Endothelial cell of umbilical vein (primary cell): ENCODE data around the gene HSPB8. TPM values are rescaled to one million over a fixed set of nuclear protein-coding genes. Genes with fewer than 3 reads are reported as not detected.

Experiments used
- BruUV-seq: library from RNA; stranded (reverse); fragments of 400-500 nt; replicated peaks from 2 replicates; lab custom pipeline; 2021; lab: Mats Ljungman, UMichigan
- CTCF ChIA-PET: fragments of 300-600, 350-600 bp; sonication (Branson Sonifier 250); formaldehyde crosslinking; loops from one replicate; lab custom pipeline; 2021; ENCODE audit warnings: antibody characterized with exemption, inconsistent platforms; lab: Charles Lee
- POLR2A ChIA-PET: fragments of 300-600, 350-600 bp; sonication (Branson Sonifier 250); formaldehyde crosslinking; loops from one replicate; lab custom pipeline; 2021; ENCODE audit warnings: antibody characterized with exemption, inconsistent platforms; lab: Charles Lee
- DNase-seq: peaks from one replicate; pipeline ENCODE4 v3.0.0-alpha.2; 2011; ENCODE audit warnings: low read depth, low spot score
- FAIRE-seq: peaks from 2 replicates; lab custom pipeline; 2011; peaks lifted over from hg19 to GRCh38; lab: Jason Lieb, UNC
- H2AFZ ChIP-seq: 2 replicates; pipeline ENCODE4 v1.6.0; 2012; ENCODE audit warnings: low read depth, low read length, control low read depth, inconsistent platforms
- H3K27ac ChIP-seq: 2 replicates; pipeline ENCODE4 v1.5.1; 2011; ENCODE audit warnings: low read depth, mild to moderate bottlenecking, control low read depth, low read length, moderate library complexity; ENCODE audit not compliant: insufficient read depth
- H3K27me3 ChIP-seq, 2 experiments: 2 replicates each; pipeline versions ENCODE4 v1.6.0 to v1.6.1; 2011; ENCODE audit warnings: low read length in 2 of 2, mixed read lengths in 1 of 2; ENCODE audit not compliant: control insufficient read depth in 2 of 2, insufficient read depth in 2 of 2
- H3K36me3 ChIP-seq, 2 experiments: 2 replicates in 1 of 2; 3 replicates in 1 of 2; pipeline ENCODE4 v1.5.1; 2011; ENCODE audit warnings: low read length in 2 of 2, mild to moderate bottlenecking in 1 of 2, moderate library complexity in 1 of 2; ENCODE audit not compliant: control insufficient read depth in 2 of 2, insufficient read depth in 2 of 2; ENCODE audit errors: extremely low read depth in 1 of 2
- H3K4me1 ChIP-seq: 3 replicates; pipeline ENCODE4 v1.5.1; 2011; ENCODE audit warnings: mild to moderate bottlenecking, low read length; ENCODE audit not compliant: control insufficient read depth, insufficient read depth; ENCODE audit errors: extremely low read depth
- H3K4me2 ChIP-seq: 2 replicates; pipeline ENCODE4 v1.6.1; 2011; ENCODE audit warnings: low read length, control low read depth, mixed read lengths; ENCODE audit not compliant: insufficient read depth
- H3K4me3 ChIP-seq, 3 experiments: fragments of 200-600 bp in 1 of 3; sonication (generic), shearing (Covaris generic) in 1 of 3; replicated peaks in 1 of 3; 2 replicates each; pipeline ENCODE4 v1.5.1; 2011 to 2016; ENCODE audit warnings: control low read depth in 3 of 3, low read length in 3 of 3, mild to moderate bottlenecking in 2 of 3, inconsistent platforms in 1 of 3, low read depth in 1 of 3, moderate library complexity in 1 of 3; ENCODE audit not compliant: insufficient read depth in 1 of 3
- H3K79me2 ChIP-seq: 2 replicates; pipeline ENCODE4 v1.6.0; 2012; ENCODE audit warnings: low read length, inconsistent platforms; ENCODE audit not compliant: control insufficient read depth, insufficient read depth
- H3K9ac ChIP-seq: replicated peaks from 2 replicates; pipeline ENCODE3; 2011; ENCODE audit warnings: low read length, control low read depth; ENCODE audit not compliant: insufficient read depth; ENCODE audit errors: extremely low read depth
- H3K9me1 ChIP-seq: replicated peaks from 3 replicates; pipeline ENCODE4 v1.6.0; 2011; ENCODE audit warnings: mild to moderate bottlenecking, low read length; ENCODE audit not compliant: control insufficient read depth, insufficient read depth; ENCODE audit errors: extremely low read depth
- H3K9me3 ChIP-seq: replicated peaks from 2 replicates; pipeline ENCODE4 v1.5.1; 2012; ENCODE audit warnings: low read length, inconsistent platforms; ENCODE audit not compliant: control insufficient read depth, insufficient read depth
- H4K20me1 ChIP-seq: replicated peaks from 2 replicates; pipeline ENCODE3; 2011; ENCODE audit warnings: mild to moderate bottlenecking, low read length; ENCODE audit not compliant: control insufficient read depth, insufficient read depth; ENCODE audit errors: extremely low read depth
- EZH2 ChIP-seq: IDR thresholded peaks from 2 replicates; pipeline ENCODE4 v1.6.1; 2012; ENCODE audit warnings: borderline replicate concordance, low read depth, mild to moderate bottlenecking, moderate library complexity, low read length, inconsistent platforms; ENCODE audit not compliant: severe bottlenecking
- FOS ChIP-seq: IDR thresholded peaks from 2 replicates; pipeline ENCODE4 v1.6.1; 2011; ENCODE audit warnings: mild to moderate bottlenecking, low read length, moderate library complexity, borderline replicate concordance; ENCODE audit not compliant: insufficient read depth
- GATA2 ChIP-seq: IDR thresholded peaks from 2 replicates; pipeline ENCODE4 v1.7.0; 2011; ENCODE audit warnings: low read depth, mild to moderate bottlenecking, moderate library complexity, mixed read lengths, low read length; ENCODE audit not compliant: insufficient read length, insufficient read depth
- JUN ChIP-seq: IDR thresholded peaks from 2 replicates; pipeline ENCODE4 v1.6.1; 2011; ENCODE audit warnings: borderline replicate concordance, low read depth; ENCODE audit not compliant: insufficient read length, insufficient read depth
- MAX ChIP-seq: IDR thresholded peaks from 2 replicates; pipeline ENCODE4 v1.6.1; 2011; ENCODE audit not compliant: insufficient read depth, insufficient read length
- MYC ChIP-seq: IDR thresholded peaks from one replicate; pipeline ENCODE4 v1.6.1; 2011; ENCODE audit warnings: mild to moderate bottlenecking, low read depth, low read length
- POLR2A ChIP-seq: IDR thresholded peaks from 2 replicates; pipeline ENCODE4 v1.6.1; 2012; ENCODE audit warnings: low read depth, mild to moderate bottlenecking, control low read depth, low read length
- POLR2AphosphoS5 ChIP-seq: IDR thresholded peaks from 2 replicates; pipeline ENCODE4 v1.6.1; 2012; ENCODE audit warnings: low read depth, mild to moderate bottlenecking, control low read depth, low read length, moderate library complexity; ENCODE audit not compliant: insufficient read depth
- dilution Hi-C: fragments of 300-500 bp; cut with MboI; formaldehyde crosslinking; loops from one replicate; pipeline ENCODE4 v1.15.0; 2019; ENCODE audit warnings: low sequenced_read_pairs; ENCODE audit not compliant: extremely low pct_ligation_motif_present
- intact Hi-C: fragments of 100-400 bp; cut with micrococcal nuclease; formaldehyde crosslinking; loops from one replicate; pipeline ENCODE4 v1.10.0; 2022
- polyA plus RNA-seq, 4 experiments: library from polyadenylated mRNA; depleted of rRNA in 3 of 4; stranded (reverse) in 3 of 4; unstranded in 1 of 4; fragments of >200 nt; gene quantifications; 2 replicates each; pipeline versions ENCODE4 v1.2.1 to v1.2.3, GENCODE V29; 2011 to 2012; ENCODE audit warnings: missing spikeins in 1 of 4
- total RNA-seq: library from RNA; stranded (reverse); gene quantifications from 2 replicates; pipeline ENCODE4 v1.2.3, GENCODE V29; 2021
- TF ChIP-seq, protein P1 (sequence below), 2 donors: IDR thresholded peaks; 1 replicate in 1 of 2; 2 replicates in 1 of 2; pipeline ENCODE4 v1.5.1; 2011; ENCODE audit warnings: low read length in 2 of 2, mild to moderate bottlenecking in 2 of 2, moderate library complexity in 2 of 2, control low read depth in 1 of 2, inconsistent platforms in 1 of 2, low read depth in 1 of 2; ENCODE audit not compliant: insufficient read depth in 1 of 2; ENCODE audit errors: extremely low read depth in 1 of 2

The HSPB8 gene
- total and polyA plus RNA-seq, 2 donors (not counting 3 experiments of a cell fraction or from before 2014, with no cell fraction given): 10.8 to 14.7 TPM

DNA sequence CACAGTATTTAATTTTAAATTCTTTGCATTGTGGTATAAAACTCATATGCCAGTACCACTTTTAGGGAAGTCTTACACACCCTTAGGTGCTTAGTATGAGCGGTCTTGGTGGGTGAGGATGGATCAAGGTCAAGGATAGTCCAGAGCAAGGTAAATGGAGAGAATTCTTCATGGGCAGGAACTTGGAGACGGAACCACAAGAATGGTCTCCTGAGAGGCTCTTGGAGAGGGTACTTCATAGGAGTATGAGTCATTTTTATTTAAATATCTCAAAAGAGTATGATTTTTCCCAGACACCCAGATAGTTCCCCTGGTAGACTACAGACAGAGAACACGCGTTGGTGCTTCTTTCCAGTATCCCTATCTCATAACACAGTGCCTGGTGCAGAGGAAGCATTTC, 21.9 kb downstream of the HSPB8 start:
- H4K20me1 ChIP-seq: no peaks in the 10 kb centered on the region
- ChIA-PET POLR2A (no interaction called here), CTCF (no interaction called here)
- no peak for DNase-seq
- no peak overlapping the region for H3K27ac ChIP-seq
- H3K4me2 ChIP-seq: no peak overlapping the region
- no peak overlapping the region for H2AFZ ChIP-seq
- H3K36me3 ChIP-seq: no peaks in the 10 kb centered on the region
- no TSS peak for BruUV-seq
- no peak overlapping the region for H3K4me3 ChIP-seq
- intact Hi-C loops (no loop called here), dilution Hi-C loops (no loop called here)
- no peaks in the 10 kb centered on the region for H3K9me3 ChIP-seq
- H3K27me3 ChIP-seq: no peaks in the 10 kb centered on the region
- TF ChIP-seq EZH2: no peak
- no peak for TF ChIP-seq GATA2
- TF ChIP-seq, protein P1, sequence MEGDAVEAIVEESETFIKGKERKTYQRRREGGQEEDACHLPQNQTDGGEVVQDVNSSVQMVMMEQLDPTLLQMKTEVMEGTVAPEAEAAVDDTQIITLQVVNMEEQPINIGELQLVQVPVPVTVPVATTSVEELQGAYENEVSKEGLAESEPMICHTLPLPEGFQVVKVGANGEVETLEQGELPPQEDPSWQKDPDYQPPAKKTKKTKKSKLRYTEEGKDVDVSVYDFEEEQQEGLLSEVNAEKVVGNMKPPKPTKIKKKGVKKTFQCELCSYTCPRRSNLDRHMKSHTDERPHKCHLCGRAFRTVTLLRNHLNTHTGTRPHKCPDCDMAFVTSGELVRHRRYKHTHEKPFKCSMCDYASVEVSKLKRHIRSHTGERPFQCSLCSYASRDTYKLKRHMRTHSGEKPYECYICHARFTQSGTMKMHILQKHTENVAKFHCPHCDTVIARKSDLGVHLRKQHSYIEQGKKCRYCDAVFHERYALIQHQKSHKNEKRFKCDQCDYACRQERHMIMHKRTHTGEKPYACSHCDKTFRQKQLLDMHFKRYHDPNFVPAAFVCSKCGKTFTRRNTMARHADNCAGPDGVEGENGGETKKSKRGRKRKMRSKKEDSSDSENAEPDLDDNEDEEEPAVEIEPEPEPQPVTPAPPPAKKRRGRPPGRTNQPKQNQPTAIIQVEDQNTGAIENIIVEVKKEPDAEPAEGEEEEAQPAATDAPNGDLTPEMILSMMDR (IDR thresholded peaks at IDR 0.05; ENCODE audit: extremely low read depth in 1 of 2, insufficient read depth in 1 of 2, low read depth in 1 of 2, low read length in 2 of 2): no peak
- no peak for TF ChIP-seq POLR2A
- no peak for TF ChIP-seq MAX
- no peak for TF ChIP-seq POLR2AphosphoS5
- TF ChIP-seq MYC: no peak
- no peak for TF ChIP-seq FOS
- no peak for TF ChIP-seq JUN
- H3K9me1 ChIP-seq: no peaks in the 10 kb centered on the region
- no peak for FAIRE-seq
- H3K9ac ChIP-seq: no peak overlapping the region
- no peaks in the 10 kb centered on the region for H3K79me2 ChIP-seq
- no peaks in the 10 kb centered on the region for H3K4me1 ChIP-seq
